ENCODE data around the gene NXPE4.
"Not testable (repeated sequence)": the region's sequence is repeated elsewhere in the genome, so short reads cannot be mapped to it uniquely, and the experiment has no call there.

NXPE4 gene

DNA sequence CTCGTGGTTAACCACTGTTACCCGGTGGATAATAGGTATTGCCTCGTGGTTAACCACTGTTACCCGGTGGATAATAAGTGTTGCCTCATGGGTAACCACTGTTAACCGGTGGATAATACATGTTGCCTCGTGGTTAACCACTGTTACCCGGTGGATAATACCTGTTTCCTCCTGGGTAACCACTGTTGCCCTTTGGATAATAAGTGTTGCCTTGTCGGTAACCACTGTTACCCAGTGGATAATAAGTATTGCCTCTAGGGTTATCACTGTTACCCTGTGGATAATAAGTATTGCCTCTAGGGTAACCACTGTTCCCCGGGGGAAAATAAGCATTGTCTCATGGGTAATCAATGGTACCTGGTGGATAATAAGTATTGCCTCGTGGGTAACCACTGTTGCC, 15.0 kb upstream of the NXPE4 start:
- DNase-seq (ENCODE audit: low spot score), result no peak

DNA sequence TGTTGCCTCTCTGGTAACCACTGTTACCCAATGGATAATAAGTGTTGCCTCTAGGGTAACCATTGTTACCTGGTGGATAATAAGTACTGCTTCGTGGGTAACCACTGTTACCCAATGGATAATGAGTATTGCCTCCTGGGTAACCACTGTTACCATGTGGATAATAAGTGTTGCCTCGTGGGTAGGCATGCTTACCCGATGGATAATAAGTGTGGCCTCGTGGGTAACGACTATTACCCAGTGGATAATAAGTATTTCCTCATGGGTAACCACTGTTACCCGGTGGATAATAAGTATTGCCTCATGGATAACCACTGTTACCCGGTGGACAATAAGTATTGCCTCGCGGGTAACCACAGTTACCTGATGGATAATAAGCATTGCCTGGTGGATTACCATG, 13.8 kb upstream of the NXPE4 start:
- DNase-seq (ENCODE audit: low spot score), result no peak

DNA sequence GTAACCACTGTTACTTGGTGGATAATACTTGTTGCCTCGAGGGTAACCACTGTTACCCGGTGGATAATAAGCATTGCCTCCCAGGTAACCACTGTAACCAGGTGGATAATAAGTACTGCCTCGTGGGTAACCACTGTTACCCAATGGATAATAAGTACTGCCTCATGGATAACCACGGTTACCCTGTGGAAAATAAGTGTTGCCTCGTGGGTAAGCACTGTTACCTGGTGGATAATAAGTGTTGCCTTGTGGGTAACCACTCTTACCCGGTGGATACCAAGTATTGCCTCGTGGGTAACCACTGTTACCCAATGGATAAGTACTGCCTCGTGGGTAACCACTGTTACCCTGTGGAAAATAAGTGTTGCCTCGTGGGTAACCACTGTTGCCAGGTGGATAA, 13.0 kb upstream of the NXPE4 start:
- not testable (repeated sequence) for DNase-seq (ENCODE audit: low spot score)

DNA sequence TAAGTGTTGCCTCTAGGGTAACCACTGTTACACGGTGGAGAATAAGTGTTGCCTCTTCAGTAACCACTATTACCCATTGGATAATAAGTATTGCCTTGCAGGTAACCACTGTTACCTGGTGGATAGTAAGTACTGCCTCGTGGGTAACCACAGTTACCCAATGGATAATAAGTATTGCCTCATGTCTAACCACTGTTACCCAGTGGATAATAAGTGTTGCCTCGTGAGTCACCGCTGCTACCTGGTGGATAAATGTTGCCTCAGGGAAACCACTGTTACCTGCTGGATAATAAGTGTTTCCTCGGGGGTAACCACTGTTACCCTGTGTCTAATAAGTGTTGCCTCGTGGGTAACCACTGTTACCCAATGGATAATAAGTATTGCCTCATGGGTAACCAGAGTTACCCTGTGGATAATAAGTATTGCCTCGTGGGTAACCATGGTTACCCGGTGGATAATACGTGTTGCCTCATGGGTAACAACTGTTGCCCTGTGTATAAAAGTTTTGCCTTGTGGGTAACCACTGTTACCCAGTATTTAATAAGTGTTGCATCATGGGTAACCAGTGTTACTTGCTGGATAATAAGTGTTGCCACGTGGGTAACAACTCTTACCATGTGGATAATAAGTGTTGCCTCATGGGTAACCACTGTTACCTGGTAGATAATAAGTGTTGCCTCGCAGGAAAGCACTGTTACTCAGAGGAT, 12.3 kb upstream of the NXPE4 start:
- DNase-seq (ENCODE audit: low spot score), result no peak

DNA sequence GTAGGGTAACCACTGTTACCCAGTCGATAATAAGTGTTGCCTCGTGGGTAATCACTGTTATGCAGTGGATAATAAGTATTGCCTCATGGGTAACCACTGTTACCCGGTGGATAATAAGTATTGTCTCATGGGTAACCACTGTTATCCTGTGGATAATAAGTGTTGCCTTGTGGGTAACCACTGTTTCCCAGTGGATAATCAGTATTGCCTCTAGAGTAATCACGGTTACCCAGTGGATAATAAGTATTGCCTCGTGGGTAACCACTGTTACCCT, 11.2 kb upstream of the NXPE4 start:
- DNase-seq (ENCODE audit: low spot score), result not testable (repeated sequence)

DNA sequence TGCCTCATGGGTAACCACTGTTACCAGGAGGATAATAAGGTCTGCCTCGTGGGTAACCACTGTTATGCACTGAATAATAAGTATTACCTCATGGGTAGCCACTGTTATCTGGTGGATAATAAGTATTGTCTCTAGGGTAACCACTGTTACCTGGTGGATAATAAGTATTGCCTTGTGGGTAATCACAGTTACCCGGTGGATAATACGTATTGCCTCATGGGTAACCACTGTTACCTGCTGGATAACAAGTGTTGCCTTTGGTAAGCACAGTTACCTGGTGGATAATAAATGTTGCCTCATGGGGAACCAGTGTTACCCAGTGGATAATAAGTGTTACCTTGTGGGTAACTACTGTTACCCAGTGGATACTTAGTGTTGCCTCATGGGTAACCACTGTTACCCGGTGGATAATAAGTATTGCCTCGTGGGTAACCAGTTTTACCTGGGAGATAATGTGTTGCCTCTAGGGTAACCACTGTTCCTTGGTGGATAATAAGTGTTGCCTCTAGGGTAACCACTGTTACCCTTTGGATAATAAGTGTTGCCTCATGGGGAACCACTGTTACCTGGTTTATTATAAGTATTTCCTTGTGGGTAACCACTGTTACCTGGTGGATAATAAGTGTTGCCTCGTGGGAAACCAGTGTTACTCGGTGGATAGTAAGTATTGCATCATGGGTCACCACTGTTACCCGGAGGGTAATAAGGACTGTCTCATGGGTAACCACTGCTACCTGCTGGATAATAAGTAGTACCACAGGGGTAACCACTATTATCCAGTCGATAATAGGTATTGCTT, 10.6 kb upstream of the NXPE4 start:
- no peak for DNase-seq (ENCODE audit: low spot score)

DNA sequence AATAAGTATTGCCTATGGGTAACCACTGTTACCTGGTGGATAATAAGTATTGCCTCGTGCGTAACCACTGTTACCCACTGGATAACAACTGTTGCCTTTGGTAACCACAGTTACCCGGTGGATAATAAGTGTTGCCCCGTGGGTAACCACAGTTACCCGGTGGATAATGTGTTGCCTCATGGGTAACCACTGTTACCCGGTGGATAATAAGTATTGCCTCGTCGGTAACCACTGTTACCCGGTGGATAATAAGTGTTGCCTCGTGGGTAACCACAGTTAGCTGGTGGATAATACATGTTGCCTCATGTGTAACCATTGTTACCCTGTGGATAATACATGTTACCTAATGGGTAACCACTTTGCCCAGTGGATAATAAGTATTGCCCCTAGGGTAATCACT, 9.8 kb upstream of the NXPE4 start:
- DNase-seq (ENCODE audit: low spot score), result no peak

DNA sequence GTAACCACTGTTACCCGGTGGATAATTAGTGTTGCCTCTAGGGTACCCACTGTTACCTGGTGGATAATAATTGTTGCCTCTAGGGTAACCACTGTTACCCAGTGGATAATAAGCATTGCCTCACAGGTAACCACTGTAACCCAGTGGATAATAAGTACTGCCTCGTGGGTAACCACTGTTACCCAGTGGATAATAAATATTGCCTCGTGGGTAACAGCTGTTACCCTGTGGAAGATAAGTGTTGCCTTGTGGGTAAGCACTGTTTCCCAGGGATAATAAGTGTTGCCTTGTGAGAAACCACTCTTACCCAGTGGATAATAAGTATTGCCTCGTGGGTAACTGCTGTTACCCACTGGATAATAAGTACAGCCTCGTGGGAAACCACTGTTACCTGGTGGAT, 9.3 kb upstream of the NXPE4 start:
- DNase-seq (ENCODE audit: low spot score), result no peak

DNA sequence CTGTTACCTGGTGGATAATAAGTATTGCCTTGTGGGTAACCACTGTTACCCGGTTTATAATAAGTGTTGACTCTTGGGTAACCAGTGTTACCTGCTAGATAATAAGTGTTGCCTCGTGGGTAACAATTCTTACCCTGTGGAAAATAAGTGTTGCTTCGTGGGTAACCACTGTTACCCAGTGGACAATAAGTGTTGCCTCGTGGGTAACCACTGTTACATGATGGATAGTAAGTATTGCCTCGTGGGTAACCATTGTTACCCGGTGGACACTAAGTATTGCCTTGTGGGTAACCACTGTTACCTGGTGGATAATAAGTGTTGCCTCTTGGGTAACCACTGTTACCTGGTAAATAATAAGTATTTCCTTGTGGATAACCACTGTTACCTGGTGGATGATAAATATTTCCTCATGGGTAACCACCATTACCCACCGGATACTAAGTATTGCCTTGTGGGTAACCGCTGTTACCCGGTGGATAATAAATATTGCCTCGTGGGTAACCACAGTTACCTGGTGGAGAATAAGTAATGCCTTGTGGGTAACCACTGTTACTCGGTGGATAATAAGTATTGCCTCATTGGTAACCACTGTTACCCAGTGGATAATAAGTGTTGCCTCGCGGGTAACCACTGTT, 8.7 kb upstream of the NXPE4 start:
- no peak for DNase-seq (ENCODE audit: low spot score)

DNA sequence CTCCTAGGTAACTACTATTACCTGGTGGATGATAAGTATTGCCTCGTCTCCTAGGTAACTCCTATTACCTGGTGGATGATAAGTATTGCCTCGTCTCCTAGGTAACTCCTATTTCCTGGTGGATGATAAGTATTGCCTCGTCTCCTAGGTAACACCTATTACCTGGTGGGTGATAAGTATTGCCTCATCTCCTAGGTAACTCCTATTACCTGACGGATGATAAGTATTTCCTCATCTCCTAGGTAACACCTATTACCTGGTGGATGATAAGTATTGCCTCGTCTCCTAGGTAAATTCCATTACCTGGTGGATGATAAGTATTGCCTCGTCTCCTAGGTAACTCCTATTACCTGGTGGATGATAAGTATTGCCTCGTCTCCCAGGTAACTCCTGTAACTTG, 7.6 kb upstream of the NXPE4 start:
- DNase-seq (ENCODE audit: low spot score), result not testable (repeated sequence)

DNA sequence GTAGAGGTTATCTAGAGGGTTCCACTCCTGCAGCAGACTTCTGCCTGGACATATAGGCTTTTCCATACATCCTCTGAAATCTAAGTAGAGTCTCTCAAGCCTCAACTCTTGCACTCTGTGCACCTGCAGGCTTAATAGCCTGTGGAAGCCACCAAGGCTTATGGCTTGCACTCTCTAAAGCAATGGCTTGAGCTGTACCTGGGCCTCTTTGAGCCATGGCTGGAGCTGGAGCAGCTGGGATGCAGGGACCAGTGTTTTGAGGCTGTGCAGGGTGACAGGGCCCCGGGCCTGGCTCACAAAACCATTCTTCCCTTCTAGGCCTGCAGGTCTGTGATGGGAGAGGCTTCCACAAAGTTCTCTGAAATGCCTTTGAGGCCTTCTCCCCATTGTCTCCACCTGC, 2.9 kb upstream of the NXPE4 start:
- DNase-seq (ENCODE audit: low spot score), result no peak

DNA sequence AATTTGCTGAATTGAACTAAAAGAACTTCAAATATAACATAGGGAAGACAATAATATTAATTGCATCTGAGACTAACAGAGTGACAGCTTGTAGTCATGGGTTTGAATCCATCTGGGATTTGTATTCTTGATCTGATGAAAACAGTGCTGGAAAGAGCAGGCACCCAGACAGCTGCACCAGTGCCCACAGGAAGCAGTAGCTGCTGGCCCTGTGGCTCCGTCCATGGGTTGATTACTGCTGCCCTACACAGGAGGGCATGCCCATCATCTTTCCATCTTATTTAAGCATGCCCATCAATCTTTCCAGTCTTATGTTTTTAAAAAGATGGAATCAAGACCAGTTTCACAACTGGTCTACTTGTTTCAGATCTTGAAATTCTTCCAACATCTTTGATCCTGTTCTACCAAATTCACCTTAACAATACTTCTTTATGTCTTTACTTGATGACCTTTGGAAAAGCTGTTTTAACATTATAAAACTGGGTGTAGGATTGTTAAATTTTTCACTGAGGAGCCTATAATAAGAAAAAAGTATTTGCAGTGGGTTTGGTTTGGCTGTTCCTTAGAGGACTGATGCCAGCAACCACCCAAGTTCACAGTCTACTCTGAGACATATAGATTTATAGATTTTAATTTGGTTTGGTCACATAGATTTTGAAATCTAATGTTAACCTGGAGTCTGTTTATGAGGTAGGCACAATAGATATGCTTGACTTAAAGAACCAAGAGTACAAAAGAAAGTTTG, 761 bp upstream of the NXPE4 start:
- DNase-seq (ENCODE audit: low spot score), result no peak

DNA sequence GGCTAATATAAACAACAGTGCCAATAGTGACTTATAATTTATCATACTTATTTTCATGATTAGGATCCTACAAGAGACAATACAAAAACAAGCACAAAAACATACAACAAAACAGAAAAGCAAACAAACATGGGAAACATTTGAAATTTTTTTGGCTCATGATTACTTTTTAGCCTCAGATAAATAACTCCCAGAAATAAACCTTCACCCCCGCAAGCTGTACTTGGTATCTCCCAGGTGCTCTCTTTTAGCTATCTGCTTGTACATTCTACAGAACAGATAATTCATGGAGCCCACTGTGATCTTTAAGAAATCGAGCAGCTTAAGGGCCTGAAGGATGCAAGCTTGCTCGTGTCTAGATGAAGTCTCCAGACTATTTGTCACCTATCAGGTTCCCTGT, 883 bp downstream of the NXPE4 start:
- DNase-seq (ENCODE audit: low spot score), result no peak

DNA sequence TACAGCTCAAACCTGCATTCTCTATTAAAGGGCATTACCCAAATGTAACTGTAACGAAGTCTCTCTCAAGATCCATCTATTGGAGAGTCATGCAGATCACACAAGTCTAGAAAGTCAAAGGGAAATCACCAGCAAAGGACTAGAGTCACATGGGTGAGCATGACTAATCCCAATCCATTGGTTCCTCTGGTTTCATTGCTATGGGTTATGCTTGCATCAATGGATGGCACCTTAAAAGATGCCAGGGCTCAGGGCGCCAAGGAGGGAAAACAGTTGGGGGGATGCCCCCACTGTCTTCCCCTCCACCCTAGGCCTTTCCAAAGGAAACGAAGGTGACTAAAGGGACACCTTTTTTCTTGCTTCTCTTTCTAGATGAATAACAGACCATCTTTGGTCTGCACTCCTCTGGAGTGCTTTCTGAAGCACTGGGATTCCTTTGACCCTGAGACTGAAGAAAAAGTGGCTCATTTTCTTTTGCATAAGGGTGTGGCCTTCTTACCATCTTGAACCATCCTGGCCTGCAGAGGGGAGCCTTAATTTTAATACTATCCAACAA, 8.1 kb downstream of the NXPE4 start:
- no peak for DNase-seq (ENCODE audit: low spot score)

DNA sequence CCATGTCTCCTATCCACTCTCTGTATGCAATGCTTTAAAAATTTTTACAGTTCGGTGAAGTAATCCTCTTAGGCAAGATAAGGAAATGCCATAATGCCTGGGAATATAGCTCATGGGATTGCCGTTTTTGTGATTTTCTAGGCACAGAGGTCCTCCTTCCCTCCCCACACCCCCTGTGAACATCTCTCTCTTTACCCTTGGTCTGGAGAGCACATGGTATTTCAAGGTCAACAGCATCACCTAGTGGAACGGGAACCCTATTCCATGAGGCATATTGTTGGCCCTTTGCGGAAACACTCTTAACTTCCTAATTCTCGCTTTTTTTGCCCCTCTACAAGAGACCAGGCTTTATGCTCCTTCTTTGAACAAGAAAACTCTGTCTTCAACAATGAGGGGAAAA, 8.8 kb downstream of the NXPE4 start:
- DNase-seq (ENCODE audit: low spot score), result no peak

DNA sequence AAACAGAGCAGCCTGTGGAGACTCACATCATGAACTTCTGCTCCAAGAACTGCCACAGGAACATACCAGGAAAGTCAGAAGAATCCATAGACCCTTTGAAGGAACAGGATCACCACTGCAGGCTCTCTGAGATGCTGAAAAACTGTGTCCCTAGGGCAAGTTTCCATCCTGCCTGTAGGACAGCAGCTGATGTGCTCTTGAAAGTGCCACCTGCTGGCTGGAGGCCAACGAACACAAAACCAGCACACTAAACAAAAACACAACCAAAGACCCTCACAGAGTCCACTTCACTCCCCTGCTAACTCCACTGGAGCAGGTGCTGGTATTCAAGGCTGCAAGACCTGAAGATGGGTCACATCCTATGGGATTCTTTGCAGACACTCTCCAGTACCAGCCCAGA, 23.9 kb downstream of the NXPE4 start:
- no peak for DNase-seq (ENCODE audit: low spot score)

DNA sequence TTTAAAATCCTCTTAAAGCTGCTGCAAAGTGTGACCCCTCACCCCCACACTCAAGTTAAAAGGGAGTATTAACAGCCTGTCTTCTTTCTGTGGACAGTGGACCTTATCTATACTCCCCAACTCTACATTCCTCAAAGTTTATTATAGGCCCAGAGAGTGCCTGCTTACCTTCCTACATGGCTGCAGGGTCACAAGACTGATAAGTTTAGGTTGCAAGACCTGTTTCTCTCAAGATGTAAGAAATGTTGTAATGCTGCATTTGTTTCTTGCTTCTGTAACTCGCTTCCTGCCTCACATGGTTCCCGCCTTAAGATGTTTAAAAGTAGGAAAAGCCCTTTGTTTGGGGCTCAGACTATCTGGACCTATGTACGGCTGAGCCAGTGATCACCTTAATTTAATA, 25.8 kb downstream of the NXPE4 start:
- DNase-seq (ENCODE audit: low spot score), result no peak

DNA sequence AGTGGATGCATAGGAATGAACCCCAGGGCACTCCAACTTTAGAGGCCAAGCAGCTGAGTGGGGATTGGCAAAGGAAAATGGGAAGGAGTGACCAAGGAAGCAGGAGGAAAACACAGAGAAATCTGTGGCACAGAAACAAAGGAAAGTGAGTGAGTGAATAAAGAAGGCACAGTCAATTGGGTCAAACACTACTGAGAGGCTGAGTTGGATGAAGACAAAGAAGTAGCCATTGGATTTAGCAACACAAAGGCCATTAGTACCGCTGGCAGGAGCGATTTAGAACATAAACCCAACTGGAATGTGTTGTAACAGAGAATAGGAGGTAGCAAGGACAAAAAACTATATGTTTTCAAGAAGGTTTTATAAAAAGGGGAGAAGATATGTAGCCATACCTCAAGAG, 29.3 kb downstream of the NXPE4 start:
- no peak for DNase-seq (ENCODE audit: low spot score)

DNA sequence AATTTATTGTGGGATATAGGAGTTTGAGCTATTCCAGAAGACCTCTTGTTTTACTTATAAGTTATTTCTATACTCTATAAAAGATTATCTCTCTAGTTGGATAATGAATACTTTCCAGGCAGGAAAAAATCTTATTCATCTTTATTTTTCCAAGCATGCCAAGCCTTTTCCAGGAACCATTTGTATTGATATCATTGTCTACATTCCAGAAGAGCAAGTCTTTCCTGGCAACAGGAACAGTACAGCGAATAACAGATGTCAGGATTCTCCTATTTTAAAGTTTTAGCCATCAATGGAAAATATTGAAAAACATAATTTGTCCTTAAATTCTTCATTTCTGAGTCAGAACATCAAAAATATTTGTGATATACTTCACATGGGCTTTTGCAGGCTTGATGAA, 30.8 kb downstream of the NXPE4 start:
- no peak for DNase-seq (ENCODE audit: low spot score)

DNA sequence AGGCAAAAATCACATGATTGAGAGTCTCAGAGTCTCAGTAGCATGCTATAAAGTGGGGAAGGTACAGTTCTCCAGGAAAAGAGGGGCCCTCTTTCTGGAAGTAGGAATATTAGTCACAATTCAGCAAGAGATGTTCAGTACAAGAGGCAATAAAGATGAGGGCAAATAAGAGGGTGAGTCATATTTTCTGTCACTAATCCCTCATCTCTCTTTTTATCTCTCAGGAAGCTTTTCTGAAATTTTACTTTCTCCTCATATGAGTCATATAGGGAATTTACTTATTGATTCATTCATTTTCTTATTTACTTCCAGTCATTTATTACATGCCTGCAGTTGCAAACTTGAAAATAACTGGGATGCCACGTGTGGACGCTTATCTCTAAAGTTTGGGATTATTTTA, 32.5 kb downstream of the NXPE4 start:
- peak; percentile 51 for DNase-seq (ENCODE audit: low spot score)

DNA sequence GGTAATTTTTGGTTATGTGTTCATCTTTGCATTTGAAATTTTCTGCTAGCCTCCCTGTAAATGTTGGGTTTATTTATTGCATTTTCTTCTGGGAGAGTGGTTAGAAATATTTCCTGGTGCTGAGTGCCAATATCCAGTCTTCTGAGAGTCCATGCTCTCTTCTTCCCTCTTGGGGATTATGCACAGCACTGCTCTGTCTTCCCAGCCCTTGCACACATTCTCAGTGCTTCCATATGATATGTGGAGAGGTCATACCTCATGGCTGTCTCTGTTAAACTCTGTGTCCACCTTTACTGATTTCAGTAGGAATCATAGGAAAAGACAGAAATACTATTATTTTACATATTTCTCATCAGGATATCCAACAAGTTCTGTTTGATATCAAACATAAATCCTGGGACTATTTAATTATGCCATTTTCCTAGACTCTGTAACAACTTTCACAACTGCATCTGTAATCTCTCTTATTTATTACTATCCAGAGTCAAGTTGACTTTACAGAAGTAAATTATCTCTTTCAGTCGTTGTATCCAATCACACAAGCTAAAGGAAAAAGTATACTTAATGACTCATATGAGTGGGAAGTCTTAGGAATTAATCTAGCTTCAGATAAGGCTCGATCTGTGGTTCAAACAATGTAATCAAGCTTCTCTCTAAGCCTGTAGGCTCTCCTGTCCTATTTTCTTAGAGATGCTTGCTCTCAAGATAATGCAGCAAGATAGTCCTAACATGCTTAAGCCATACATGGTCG, 33.2 kb downstream of the NXPE4 start:
- DNase-seq (ENCODE audit: low spot score), result peak; percentile 44

Data from COLO829 (cell line).